HG03432 (cell line): Measurements from ENCODE around the gene CDH8.

ENCODE experiments used
- ATAC-seq: cut with Tn5 transposase; IDR thresholded peaks from one replicate; pipeline ENCODE4 v1.9.1; 2021; ENCODE audit warnings: mild to moderate bottlenecking, moderate library complexity; ENCODE audit not compliant: unreplicated experiment

Gene CDH8

GRCh38 chr16:61665512-61665911 is 370.7 kb downstream of the CDH8 start:
- ATAC-seq, result no peak

- ATAC-seq, result no peak
Measured at GRCh38 chr16:61659936-61660335, 376.3 kb downstream of the CDH8 start.

GRCh38 chr16:61654962-61655361 is 381.3 kb downstream of the CDH8 start:
- no peak for ATAC-seq

GRCh38 chr16:61653544-61653943 is 382.7 kb downstream of the CDH8 start:
- ATAC-seq, result no peak

- ATAC-seq, result no peak
Measured at GRCh38 chr16:61645561-61645960, 390.7 kb downstream of the CDH8 start.

- ATAC-seq, result no peak
Measured at GRCh38 chr16:61644736-61645135, 391.5 kb downstream of the CDH8 start.

GRCh38 chr16:61617219-61617783 is 418.9 kb downstream of the CDH8 start:
- ATAC-seq, result no peak

GRCh38 chr16:61616088-61616487 is 420.1 kb downstream of the CDH8 start:
- no peak for ATAC-seq

- no peak for ATAC-seq
Measured at GRCh38 chr16:61611847-61612491, 424.3 kb downstream of the CDH8 start.

- ATAC-seq, result no peak
Measured at GRCh38 chr16:61606581-61606980, 429.7 kb downstream of the CDH8 start.
